AG10803 (cell line): ENCODE measurements around the gene RHOD.

ENCODE experiments used
- DNase-seq: peaks from one replicate; pipeline ENCODE4 v3.0.0; 2010; ENCODE audit warnings: low read depth
- H3K4me3 ChIP-seq: 2 replicates; pipeline ENCODE4 v1.5.1; 2011; ENCODE audit warnings: mild to moderate bottlenecking, low read length, control low read depth
- TF ChIP-seq, protein P1 (sequence below): conservative IDR thresholded peaks from 2 replicates; pipeline ENCODE4 v1.5.1; 2011; ENCODE audit warnings: mild to moderate bottlenecking, low read length, control low read depth, inconsistent platforms

RHOD gene

DNA sequence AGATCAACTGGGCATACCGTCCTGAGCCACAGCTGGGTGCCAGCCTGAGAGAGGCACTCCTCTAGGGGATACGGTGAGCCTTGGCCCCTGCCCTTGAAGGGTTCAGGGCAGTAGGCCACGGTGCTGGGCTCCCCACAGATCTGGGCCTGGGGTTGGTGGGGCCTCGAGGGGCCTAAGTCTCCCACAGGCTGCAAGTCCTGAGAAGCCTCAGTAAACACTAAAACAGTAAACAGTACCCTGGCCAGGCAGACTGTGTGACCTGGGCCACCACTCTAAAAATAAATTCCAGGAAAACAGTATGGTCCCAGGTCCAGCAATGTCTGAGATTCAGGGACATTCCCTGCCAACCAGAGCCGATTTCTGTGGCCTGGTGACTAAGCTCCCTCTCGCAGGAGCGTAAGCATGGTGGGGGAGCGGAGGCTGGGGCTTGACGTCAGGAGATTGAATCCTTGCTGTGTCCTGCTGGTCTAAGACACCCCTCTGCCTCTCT lies 2.3 kb upstream of the RHOD start:
- TF ChIP-seq, protein P1, sequence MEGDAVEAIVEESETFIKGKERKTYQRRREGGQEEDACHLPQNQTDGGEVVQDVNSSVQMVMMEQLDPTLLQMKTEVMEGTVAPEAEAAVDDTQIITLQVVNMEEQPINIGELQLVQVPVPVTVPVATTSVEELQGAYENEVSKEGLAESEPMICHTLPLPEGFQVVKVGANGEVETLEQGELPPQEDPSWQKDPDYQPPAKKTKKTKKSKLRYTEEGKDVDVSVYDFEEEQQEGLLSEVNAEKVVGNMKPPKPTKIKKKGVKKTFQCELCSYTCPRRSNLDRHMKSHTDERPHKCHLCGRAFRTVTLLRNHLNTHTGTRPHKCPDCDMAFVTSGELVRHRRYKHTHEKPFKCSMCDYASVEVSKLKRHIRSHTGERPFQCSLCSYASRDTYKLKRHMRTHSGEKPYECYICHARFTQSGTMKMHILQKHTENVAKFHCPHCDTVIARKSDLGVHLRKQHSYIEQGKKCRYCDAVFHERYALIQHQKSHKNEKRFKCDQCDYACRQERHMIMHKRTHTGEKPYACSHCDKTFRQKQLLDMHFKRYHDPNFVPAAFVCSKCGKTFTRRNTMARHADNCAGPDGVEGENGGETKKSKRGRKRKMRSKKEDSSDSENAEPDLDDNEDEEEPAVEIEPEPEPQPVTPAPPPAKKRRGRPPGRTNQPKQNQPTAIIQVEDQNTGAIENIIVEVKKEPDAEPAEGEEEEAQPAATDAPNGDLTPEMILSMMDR, result no peak

DNA sequence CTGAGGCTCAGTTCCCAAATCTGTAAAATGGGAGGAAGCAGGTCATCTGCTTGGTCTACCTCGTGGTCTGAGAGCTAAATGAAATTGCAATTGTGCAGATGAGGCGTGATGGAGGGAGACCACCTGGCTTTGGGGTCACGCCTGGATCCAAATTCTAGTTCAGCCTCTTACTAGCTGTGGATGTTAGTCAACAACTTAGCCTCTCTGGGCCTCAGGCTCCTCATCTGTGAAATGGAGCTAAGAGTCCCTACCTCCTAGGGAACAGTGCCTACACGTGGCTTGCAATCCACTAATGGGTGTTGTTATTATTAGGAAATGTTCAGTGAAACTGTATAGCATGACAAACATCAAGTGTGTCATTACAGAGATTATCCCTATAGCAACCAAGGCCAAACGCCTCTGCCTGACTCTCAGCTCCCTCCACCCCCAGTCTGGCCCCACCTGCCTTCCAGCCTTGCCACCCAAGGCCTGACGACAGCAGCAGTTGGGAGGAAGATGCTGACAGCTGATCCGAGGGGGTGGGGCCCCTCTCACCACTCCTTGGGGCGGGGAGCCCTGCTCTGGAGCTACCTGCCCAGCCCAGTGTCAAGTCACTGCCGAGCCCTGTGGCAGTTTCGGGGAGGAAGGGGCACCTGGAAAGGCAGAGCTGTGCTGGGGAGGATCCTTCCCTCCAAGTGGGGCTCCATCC lies 1.7 kb upstream of the RHOD start:
- DNase-seq, result peak; percentile 57
- TF ChIP-seq, protein P1, result no peak
- no peak overlapping the region for H3K4me3 ChIP-seq

More for the DNA sequence above, 2.3 kb upstream of the RHOD start:
- DNase-seq, result peak; percentile 52
- H3K4me3 ChIP-seq, result no peak overlapping the region

DNA sequence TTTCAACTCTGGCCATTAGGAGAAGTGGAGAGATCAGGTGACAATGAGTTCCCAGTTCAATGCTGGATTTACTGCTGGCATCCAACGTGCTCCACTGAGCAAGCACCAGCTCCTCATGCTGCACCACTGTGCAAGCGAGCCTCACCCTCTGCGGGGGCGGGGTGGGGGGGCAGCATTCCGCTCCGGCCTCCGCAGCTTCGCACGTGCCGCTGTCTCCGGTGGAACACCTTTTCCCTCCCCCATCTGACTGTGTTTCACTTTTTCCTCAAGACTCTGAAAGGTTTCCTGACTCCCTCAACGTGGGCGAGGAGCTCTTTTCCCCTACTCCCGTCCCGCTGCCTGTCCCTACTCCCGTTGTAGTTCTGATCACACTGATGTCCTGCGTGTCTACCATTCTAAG lies 835 bp upstream of the RHOD start:
- peak overlapping the region; percentile 70 for H3K4me3 ChIP-seq
- peak; percentile 24 for DNase-seq
- TF ChIP-seq, protein P1, result no peak

DNA sequence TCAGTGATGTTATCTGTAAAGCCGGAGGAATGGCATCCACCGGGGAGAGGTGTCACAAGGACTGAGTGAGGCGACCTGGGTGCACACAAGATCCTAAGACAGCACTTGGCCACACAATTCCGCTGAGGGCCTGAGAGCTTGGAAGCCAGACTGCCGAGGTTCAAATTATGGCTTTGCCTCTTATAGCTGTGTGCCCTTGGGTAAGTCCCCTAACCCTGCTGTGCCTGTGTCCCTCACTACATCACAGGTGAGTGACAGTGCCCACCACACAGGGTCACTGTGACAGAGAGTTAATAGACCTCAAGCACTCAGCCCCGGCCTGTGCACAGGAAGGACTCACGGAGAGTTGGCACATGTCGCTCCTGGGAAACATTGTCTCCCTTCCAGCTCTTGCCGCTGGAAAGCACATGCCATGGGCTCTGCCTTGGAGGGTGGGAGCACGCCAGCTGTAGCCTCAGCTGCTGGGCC lies 592 bp downstream of the RHOD start:
- no peak for DNase-seq
- TF ChIP-seq, protein P1, result no peak
- H3K4me3 ChIP-seq, result peak overlapping the region; percentile 70

DNA sequence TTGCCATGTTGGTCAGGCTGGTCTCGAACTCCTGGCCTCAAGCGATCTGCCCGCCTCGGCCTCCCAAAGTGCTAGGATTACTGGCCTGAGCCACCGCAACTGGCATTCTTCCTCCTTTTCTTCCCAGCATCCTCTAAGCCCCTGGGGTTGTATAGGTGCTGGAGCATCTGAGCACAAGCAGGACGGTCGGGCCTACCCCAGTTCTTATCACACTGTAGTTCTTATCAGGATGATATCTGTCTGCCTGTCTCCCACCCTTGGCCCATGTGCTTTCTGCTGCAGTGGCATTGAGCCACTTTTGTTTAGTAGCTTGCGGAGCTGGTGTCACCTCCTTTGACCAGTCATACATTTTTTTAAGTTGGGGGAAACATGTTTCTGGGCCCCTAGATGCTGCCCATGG lies 1.9 kb downstream of the RHOD start:
- DNase-seq, result no peak
- H3K4me3 ChIP-seq, result no peak overlapping the region
- TF ChIP-seq, protein P1, result no peak

DNA sequence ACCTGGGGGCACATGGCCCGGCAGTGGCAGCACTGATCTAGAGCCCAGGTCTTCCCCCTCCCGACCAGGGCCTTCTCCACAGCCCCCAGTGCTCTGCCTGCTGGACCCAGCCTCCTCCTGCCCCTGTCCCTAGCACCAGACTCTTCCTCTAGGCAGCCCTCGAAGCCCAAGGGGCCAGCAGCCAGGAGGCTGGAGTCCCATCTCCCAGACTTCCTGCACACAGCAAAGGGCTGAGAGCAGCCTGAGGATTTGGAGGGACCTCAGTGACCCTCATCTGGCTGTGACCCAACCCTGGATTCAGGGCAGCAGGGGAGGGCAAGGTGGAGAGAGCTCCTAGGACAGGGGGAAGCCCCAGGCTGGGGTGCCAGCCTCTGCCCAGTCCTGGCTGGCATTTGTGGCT lies 3.0 kb downstream of the RHOD start:
- TF ChIP-seq, protein P1, result no peak
- H3K4me3 ChIP-seq, result no peak overlapping the region

DNA sequence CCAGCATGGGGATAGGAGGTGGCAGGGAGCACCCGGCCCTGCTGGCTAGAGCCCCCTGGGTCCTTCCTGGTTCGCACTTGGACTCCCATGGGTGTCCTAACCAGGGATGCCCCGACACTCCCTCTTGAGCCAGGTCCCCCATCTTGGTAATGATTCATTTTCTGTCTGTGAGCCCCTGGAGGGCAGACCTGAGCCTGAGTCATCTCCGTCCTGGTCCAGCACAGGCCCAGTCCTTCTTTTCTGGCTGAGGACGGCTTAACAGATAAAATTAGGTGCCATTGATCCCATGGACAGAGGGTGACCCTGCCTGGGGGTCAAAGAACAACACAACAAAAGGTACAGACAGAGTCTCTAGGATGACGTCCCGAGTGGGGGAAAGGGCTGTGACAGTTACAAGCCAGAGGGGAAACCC lies 3.5 kb downstream of the RHOD start:
- DNase-seq, result no peak
- H3K4me3 ChIP-seq, result no peak overlapping the region
- TF ChIP-seq, protein P1, result no peak

More for the DNA sequence above, 3.0 kb downstream of the RHOD start:
- DNase-seq, result no peak
